ENCODE data around the gene PPP1R10.

DNA sequence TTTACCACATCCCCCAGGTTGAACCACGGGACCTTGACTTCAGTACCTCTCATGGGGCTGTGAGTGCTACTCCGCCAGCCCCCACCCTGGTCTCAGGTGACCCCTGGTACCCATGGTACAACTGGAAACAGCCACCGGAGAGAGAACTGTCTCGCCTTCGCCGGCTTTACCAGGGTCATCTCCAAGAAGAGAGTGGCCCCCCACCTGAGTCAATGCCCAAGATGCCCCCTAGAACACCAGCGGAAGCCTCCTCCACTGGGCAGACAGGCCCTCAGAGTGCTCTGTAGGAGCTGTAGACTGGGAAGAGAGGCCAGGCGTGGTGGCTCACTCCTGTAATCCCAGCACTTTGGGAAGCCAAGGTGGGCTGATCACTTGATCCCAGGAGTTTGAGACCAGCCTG is 8.5 kb upstream of the PPP1R10 start:
- TF ChIP-seq EP300 (IDR thresholded peaks at IDR 0.05) (no peak), POLR2A (IDR thresholded peaks at IDR 0.05) (no peak)
